ENCODE results near the gene IL33.

Gene IL33

GRCh38 chr9:6305954-6306563 is 90.5 kb downstream of the IL33 start:
- DNase-seq: no peak
